Coronary artery (tissue), 2 donors: ENCODE data around the gene KHDC3L.
"Not testable (repeated sequence)": the region's sequence is repeated elsewhere in the genome, so short reads cannot be mapped to it uniquely, and the experiment has no call there.

ENCODE experiments used
- DNase-seq: peaks from one replicate; pipeline ENCODE4 v3.0.0-alpha.2; 2017; ENCODE audit warnings: low spot score
- H3K27ac ChIP-seq, 2 donors: fragments of 200-600 bp; sonication (generic); one replicate each; pipeline ENCODE4 v1.5.1; 2016 to 2019
- H3K4me3 ChIP-seq: fragments of 200-600 bp; sonication (generic); 2 replicates; pipeline ENCODE4 v1.5.1; 2016; ENCODE audit warnings: mild to moderate bottlenecking, moderate library complexity
- TF ChIP-seq, protein P1 (sequence below): fragments of 200-600 bp; sonication (generic); IDR thresholded peaks from one replicate; pipeline ENCODE4 v1.5.1; 2019; ENCODE audit warnings: antibody characterized with exemption

The KHDC3L gene

DNA sequence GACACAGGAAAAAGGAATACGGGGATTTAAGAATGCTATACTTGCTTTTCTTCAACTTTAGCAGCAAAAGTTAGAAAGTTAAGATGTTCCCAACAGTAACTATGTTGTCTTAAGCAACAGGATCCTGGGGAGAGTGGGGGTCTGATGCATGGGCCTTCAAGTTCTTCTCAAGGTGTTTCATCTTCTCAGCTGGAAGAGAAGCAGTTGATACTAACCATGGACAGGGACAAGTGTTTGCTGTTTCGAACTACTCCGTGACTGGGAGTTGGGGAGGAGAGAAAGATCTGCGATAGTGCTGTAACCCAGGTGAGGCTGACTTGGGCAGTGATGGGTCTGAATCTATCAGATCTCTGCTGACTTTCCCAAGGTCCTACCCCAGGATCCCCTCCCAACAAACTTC is 6.2 kb downstream of the KHDC3L start:
- TF ChIP-seq, protein P1, sequence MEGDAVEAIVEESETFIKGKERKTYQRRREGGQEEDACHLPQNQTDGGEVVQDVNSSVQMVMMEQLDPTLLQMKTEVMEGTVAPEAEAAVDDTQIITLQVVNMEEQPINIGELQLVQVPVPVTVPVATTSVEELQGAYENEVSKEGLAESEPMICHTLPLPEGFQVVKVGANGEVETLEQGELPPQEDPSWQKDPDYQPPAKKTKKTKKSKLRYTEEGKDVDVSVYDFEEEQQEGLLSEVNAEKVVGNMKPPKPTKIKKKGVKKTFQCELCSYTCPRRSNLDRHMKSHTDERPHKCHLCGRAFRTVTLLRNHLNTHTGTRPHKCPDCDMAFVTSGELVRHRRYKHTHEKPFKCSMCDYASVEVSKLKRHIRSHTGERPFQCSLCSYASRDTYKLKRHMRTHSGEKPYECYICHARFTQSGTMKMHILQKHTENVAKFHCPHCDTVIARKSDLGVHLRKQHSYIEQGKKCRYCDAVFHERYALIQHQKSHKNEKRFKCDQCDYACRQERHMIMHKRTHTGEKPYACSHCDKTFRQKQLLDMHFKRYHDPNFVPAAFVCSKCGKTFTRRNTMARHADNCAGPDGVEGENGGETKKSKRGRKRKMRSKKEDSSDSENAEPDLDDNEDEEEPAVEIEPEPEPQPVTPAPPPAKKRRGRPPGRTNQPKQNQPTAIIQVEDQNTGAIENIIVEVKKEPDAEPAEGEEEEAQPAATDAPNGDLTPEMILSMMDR, result no peak
- no peak for DNase-seq
- no peak overlapping the region for H3K27ac ChIP-seq
- no peak overlapping the region for H3K4me3 ChIP-seq

DNA sequence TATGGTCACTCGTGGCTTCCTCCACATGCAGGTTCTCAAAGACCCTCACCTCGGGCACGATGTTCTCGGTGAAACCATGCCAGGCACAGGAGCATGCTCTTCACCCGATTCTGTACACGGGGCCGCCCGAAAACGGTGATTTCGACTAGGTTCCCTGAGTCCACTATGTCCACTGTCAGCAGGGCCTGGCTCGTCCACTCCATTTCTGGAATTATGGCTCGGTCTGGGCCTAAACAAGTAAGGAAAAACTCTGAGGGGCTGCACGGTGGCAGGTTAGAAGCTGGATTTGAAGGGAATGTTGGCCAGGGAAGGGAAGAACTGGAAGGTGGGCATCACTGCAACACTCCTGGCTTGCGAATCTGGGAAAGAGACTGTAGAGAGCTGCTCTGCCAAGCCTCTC is 6.7 kb downstream of the KHDC3L start:
- TF ChIP-seq, protein P1, result no peak
- Histone ChIP-seq H3K4me3 (no peak overlapping the region), H3K27ac (no peak overlapping the region)
- no peak for DNase-seq

DNA sequence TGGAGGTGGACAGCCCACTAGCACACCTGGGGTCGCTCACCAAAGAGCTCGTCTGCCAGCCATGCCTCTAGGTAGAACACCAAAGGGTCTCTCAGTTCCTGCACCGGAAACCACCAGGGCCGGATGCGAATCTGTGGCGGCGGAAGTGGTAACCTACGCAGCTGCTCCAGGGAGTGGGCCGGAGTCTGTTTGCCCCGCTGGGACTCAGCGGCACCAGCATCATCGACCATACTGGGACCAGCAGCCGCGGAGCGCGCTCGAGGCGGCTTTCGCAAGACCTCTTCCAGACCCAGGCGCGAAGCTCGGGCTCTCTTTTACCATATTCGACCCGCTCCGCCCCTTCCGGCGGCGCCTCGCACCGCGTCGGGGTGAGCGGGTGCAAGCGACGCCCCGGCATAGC is 7.1 kb downstream of the KHDC3L start, which contains the start of gene OOEP:
OOEP (minus strand) TSS at position 335 of the 400 bp plus-strand sequence; CDS start at position 230, 105 bp downstream.
- no peak for DNase-seq
- no peak within 1 kb of the TSS for H3K4me3 ChIP-seq
- no peak within 1 kb of the TSS for H3K27ac ChIP-seq
- TF ChIP-seq, protein P1, result no peak

DNA sequence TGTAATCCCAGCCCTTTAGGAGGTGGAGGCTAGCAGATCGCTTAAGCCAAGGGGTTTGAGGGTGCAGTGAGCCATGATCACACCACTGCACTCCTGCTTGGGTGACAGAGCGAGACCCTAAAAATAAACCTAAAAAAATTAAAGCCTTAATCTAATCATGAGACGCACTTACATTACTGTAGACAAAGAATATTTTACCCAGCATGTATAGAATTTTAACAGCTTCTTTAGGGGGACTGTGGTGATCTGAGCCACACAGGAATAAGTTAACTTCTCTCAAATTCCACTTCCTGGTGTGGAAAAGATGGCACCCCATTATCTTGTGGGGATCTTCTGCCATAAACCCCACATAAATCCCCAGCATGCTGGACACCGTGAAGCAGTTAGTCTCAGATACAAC is 9.5 kb downstream of the KHDC3L start:
- TF ChIP-seq, protein P1, result no peak
- H3K4me3 ChIP-seq, result no peak overlapping the region

DNA sequence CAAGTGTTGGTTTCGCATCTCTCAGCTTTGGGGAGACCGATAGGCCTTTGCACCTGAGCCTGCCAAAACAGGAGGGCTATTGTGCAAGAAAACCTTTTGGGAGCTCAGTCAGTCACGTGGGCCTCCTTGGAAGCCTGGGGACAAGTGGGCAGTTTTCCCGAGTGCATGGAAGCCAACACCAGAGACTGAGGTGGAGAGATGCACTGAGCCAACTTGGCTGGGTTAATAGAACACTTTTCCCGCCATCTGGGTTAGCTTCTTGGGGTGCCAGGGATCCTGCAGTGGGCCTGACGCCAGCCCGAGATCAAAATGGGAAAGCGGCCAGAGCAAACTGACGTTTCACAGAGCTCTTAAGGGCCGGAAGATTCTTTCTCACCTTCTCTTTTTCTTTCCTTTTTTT is 10.1 kb downstream of the KHDC3L start:
- TF ChIP-seq, protein P1, result no peak
- DNase-seq, result no peak
- Histone ChIP-seq H3K4me3 (no peak overlapping the region), H3K27ac (no peak overlapping the region)

More for the DNA sequence above, 9.5 kb downstream of the KHDC3L start:
- no peak for DNase-seq
- H3K27ac ChIP-seq, result no peak overlapping the region

DNA sequence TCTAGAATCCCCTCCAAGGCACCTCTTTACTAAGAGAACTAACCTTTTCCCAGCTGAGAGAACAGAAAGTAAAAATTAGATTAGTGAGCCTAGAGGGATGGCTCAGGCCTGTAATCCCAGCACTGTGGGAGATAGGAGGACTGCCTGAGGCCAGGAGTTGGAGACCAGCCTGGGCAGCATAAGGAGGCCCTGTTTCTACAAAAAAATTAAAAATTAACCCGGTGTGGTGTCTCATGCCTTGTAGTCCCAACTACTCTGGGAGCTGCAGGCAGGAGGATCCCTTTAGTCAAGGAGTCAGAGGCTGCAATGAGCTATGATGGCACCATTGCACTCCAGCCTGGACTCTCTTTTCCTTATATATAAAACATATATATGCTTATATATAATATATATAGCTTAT is 12.8 kb downstream of the KHDC3L start:
- no peak overlapping the region for H3K27ac ChIP-seq
- no peak for DNase-seq
- TF ChIP-seq, protein P1, result no peak
- no peak overlapping the region for H3K4me3 ChIP-seq

- no peak overlapping the region for H3K27ac ChIP-seq
- TF ChIP-seq, protein P1, result no peak
- H3K4me3 ChIP-seq, result no peak overlapping the region
- DNase-seq, result no peak
Observed at GRCh38 chr6:73377225-73377624, 14.8 kb downstream of the KHDC3L start.

DNA sequence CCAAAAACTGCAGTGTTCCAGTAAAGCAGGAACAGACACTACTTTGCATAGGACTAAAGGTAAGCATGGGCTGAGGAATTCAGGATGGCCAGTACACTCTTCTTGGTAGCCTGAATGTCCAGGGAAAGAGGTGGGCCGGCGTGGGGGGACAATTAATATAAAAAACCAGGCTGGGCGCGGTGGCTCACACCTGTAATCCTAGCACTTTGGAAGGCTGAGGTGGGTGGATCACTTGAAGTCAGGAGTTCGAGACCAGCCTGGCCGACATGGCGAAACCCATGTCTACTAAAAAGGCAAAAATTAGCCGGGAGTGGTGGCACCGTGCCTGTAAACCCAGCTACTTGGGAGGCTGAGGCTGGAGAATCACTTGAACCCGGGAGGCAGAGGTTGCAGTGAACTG is 19.1 kb downstream of the KHDC3L start:
- DNase-seq, H3K27ac ChIP-seq, H3K4me3 ChIP-seq: not testable (repeated sequence)
